Activated T-helper 17 cell treated with anti-CD3 and anti-CD28 coated beads, Interleukin-2, amount 50 U/mL, for 72 hours (primary cell): ENCODE data around the gene FOXK2. TPM values are rescaled to one million over a fixed set of nuclear protein-coding genes. Genes with fewer than 3 reads are reported as not detected.
"Not testable (repeated sequence)": the region's sequence is repeated elsewhere in the genome, so short reads cannot be mapped to it uniquely, and the experiment has no call there.

Experiments
- ATAC-seq: fragments of 150-1000 bp; cut with Tn5 transposase; replicated peaks from 2 replicates; pipeline ENCODE4 v1.10.0; 2021; ENCODE audit warnings: mild to moderate bottlenecking, moderate library complexity
- H3K27ac Mint-ChIP-seq: one replicate; pipeline ENCODE4 v1.8.0; 2022; ENCODE audit warnings: mixed read lengths
- H3K27me3 Mint-ChIP-seq: one replicate; pipeline ENCODE4 v1.8.0; 2022; ENCODE audit warnings: mixed read lengths
- H3K36me3 Mint-ChIP-seq: one replicate; pipeline ENCODE4 v1.8.0; 2022; ENCODE audit warnings: low read depth, mild to moderate bottlenecking, mixed read lengths
- H3K4me1 Mint-ChIP-seq: one replicate; pipeline ENCODE4 v1.8.0; 2022; ENCODE audit warnings: mixed read lengths
- H3K4me3 Mint-ChIP-seq: one replicate; pipeline ENCODE4 v1.8.0; 2022; ENCODE audit warnings: mild to moderate bottlenecking, mixed read lengths
- H3K9me3 Mint-ChIP-seq: one replicate; pipeline ENCODE4 v1.8.0; 2022; ENCODE audit warnings: mixed read lengths
- total RNA-seq, 2 donors: library from RNA; stranded (reverse); gene quantifications; one replicate each; pipeline ENCODE4 v1.2.3, GENCODE V29; 2022

Gene FOXK2
- total RNA-seq, 2 donors from 2014 or later: 38.2 to 59.4 TPM

DNA sequence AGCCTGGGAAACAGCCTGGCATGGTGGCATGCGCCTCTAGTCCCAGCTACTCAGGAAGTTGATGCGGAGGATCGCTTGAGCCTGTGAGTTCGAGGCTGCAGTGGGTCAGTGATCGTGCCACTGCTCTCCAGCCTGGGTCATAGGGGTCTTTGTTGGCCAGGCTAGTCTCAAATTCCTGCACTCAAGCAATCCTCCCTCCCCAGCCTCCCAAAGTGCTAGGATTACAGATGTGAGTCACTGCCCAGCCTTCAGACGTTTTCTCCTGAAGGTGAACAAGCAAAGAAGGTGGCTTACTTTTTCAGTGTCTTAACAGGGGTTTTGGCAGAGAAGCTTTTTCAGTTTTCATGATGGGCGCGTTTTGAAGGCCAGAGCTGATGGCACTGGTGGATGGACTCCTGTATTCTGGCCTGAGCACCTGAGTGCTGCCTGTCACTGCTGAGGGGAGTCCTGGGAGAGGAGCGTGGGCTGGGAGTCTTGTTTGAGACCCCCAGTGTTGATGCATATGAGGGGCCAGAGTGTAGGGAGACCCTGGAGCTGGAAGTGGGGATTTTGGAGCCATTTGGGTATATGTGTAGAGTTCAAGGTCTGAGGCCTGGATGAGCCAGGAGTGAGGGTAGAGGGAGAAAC is 41.4 kb downstream of the FOXK2 start:
- Mint-ChIP-seq H3K27ac (peak overlapping the region; percentile 82), H3K4me3 (no peak overlapping the region), H3K4me1 (peaks cover 7% of the 10 kb centered on the region), H3K9me3 (no peaks in the 10 kb centered on the region), H3K27me3 (no peaks in the 10 kb centered on the region), H3K36me3 (peaks cover 29% of the 10 kb centered on the region)
- ATAC-seq: no peak

DNA sequence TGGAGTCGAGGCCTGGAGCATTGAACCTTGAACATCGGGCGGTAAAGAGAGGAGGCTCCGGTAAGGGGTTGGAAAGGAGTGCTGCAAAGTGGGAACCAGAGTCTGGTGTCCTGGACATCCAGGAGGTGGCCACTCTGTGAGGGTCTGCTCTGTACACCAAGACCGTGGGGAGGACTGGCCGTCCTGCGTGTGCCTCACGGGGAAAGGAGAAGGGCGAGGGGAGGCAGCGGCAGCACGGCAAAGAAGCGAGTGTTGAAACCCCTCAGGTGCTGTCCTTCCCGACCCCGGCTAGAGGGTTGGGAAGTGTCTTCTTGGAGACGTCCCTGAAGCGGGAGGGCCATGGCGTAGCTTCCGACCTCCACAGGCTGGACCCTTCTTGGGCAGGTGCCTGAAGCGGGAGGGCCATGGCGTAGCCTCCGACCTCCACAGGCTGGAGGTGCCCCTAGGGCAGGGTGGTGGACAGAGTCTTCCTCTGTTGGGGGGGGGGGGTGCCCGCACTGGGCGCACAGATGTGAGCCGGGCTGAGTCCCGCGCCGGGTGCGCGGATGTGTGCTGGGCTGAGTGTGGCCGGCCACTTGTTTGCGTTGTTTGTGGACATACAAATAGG is 42.0 kb downstream of the FOXK2 start:
- ATAC-seq: no peak
- H3K4me1 Mint-ChIP-seq: peaks cover 7% of the 10 kb centered on the region
- H3K36me3 Mint-ChIP-seq: peaks cover 34% of the 10 kb centered on the region
- no peak overlapping the region for H3K4me3 Mint-ChIP-seq
- H3K9me3 Mint-ChIP-seq: no peaks in the 10 kb centered on the region
- peak overlapping the region; percentile 82 for H3K27ac Mint-ChIP-seq
- H3K27me3 Mint-ChIP-seq: no peaks in the 10 kb centered on the region

DNA sequence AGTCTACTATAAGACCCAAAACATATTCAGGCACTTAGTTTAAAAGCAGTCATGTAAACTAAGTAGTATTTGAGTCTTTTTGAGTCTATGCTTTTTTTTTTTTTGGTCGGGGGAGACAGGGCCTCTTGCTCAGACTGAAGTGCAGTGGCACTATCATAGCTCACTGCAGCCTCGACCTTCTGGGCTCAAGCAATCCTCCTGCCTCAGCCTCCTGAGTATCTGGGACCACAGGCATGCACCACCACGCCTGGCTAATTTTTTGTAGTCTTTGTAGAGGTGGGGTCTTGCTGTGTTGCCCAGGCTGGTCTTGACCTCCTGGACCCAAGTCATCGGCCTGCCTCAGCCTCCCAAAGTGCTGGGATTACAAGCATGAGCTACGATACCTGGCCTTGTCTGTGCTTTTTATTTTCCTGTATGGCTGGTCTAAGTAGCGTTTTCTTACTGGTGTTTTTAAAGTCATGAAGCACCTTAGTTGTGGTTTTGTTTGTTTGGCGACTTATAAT is 43.2 kb downstream of the FOXK2 start:
- H3K4me3 Mint-ChIP-seq, H3K4me1 Mint-ChIP-seq, ATAC-seq, H3K27ac Mint-ChIP-seq, H3K9me3 Mint-ChIP-seq, H3K27me3 Mint-ChIP-seq: not testable (repeated sequence)
- H3K36me3 Mint-ChIP-seq: peaks cover 47% of the 10 kb centered on the region

DNA sequence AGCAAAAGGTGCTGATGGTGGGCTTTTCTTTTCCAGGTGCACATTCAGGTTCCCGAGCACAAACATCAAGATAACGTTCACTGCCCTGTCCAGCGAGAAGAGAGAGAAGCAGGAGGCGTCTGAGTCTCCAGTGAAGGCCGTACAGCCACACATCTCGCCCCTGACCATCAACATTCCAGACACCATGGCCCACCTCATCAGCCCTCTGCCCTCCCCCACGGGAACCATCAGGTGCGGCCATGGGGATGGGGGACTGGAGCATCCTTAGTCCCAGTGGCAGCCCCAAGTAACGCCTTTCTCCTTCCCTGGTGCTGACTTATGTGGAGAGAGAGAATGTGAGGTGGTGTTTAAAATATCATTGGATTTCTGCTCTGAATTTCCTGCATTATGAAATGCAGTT is 43.8 kb downstream of the FOXK2 start:
- Mint-ChIP-seq H3K27ac (no peak overlapping the region), H3K27me3 (no peaks in the 10 kb centered on the region), H3K9me3 (no peaks in the 10 kb centered on the region), H3K36me3 (peaks cover 52% of the 10 kb centered on the region), H3K4me1 (peaks cover 7% of the 10 kb centered on the region), H3K4me3 (no peak overlapping the region)
- no peak for ATAC-seq

DNA sequence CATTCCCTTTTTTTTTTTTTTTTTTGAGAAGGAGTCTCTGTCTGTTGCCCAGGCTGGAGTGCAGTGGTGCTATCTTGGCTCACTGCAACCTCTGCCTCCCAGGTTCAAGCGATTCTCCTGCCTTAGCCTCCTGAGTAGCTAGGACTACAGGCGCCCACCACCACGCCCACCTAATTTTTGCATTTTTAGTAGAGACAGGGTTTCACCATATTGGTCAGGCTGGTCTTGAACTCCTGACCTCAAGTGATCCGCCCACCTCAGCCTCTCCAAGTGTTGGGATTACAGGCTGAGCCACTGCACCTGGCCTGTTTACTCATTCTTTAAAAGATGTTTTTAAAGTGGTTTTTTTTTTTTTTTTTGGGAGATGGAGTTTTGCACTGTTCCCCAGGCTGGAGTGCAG is 44.2 kb downstream of the FOXK2 start:
- peaks cover 56% of the 10 kb centered on the region for H3K36me3 Mint-ChIP-seq
- not testable (repeated sequence) for ATAC-seq, H3K4me1 Mint-ChIP-seq, H3K4me3 Mint-ChIP-seq, H3K27ac Mint-ChIP-seq, H3K27me3 Mint-ChIP-seq, H3K9me3 Mint-ChIP-seq

DNA sequence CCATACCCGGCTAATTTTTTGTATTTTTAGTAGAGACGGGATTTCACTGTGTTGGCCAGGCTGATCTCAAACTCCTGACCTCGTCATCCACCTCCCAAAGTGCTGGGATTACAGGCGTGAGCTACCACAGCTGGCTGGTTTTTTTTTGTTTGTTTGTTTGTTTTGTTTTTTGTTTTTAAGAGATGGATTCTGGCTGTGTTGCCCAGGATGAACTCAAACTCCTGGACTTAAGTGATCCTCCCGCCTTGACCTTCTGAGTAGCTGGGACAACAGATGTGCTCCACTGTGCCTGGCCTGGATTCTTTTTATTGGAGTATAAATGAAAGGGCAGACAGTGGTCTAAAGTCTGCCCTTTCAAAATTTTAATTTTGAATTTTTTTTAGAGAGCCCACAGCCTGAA is 44.7 kb downstream of the FOXK2 start:
- ATAC-seq: no peak
- Mint-ChIP-seq H3K4me1 (peaks cover 7% of the 10 kb centered on the region), H3K27me3 (no peaks in the 10 kb centered on the region), H3K9me3 (no peaks in the 10 kb centered on the region), H3K36me3 (peaks cover 61% of the 10 kb centered on the region), H3K4me3 (no peak overlapping the region), H3K27ac (no peak overlapping the region)

DNA sequence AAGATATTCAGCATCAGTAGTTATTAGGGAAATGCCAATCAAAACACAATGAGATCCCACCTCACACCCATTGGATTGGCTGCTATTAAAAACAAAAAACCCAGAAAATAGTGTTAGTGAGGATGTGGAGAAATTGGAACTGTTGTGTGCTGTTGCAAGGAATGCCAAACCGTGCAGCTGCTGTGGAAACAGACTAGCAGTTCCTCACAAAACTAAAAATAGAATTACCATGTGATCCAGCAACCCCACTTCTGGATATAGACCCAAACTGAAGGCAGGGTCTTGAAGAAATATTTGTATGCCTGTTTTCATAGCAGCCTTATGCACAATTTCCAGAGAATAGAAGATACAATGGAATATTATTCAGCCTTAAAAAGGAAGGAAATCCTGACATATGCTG is 46.0 kb downstream of the FOXK2 start:
- Mint-ChIP-seq H3K4me3 (no peak overlapping the region), H3K27me3 (no peaks in the 10 kb centered on the region), H3K27ac (no peak overlapping the region), H3K36me3 (peaks cover 70% of the 10 kb centered on the region), H3K4me1 (peaks cover 7% of the 10 kb centered on the region), H3K9me3 (no peaks in the 10 kb centered on the region)
- no peak for ATAC-seq

DNA sequence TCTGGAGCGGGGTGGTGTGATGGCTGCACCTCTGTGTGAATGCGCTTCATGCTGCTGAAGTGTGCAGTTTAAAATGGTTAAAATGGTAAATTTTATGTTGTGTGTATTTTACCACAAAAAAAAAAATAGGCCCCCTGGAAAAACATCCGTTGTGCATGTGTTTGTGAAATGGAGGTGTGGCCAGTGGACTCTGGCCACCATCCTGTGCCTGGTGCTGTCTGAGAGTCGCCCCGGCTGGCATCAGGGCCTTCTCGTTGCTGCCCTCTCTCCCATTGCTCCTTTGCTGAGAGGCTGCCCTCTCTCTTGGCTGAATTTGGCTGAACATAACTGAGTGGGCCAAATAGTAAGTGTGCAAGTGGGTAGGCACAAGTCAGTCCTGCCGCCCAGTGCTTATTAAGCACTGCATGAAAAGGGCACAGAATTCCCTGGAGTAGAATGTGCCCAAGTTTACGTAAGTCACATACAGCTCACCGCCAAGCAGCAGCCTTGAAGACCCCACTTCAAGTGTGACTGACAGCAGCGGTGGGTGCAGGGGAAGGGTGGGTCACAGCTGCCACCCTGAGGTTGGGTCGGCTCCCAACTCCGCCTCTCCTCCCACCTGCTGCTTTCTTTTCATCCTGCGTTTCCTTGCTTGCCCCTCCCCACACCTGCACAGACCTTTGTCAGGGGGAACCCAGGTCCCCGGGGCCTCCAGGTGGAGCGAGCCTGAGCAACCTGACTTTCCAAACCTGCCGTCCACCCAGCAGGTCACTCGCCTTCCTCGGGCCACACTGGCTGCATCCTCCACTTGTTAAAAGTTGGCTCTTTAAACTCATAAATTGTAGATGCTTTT is 46.8 kb downstream of the FOXK2 start:
- Mint-ChIP-seq H3K4me3 (no peak overlapping the region), H3K36me3 (peaks cover 78% of the 10 kb centered on the region), H3K4me1 (peaks cover 2% of the 10 kb centered on the region), H3K27ac (no peak overlapping the region), H3K27me3 (no peaks in the 10 kb centered on the region), H3K9me3 (no peaks in the 10 kb centered on the region)
- no peak for ATAC-seq

DNA sequence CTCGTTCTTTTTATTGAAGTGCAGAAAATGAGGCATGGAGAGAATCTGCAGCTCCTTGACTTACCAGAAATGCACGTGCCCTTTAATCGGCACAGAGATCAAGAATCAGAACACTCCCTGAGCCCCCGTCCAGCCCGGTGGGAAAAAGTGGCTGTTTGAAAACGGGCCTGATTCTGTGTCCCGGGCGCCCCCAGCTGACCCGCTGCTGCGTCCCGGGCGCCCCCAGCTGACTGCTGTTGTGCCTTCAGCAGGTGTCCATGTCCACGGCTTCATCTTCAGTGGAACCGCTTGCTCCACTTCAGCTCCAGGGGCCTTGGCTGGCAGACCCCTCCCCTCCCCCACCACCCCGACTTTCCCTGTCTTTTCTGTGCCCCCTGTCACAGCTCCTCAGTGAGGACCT is 47.8 kb downstream of the FOXK2 start:
- H3K4me3 Mint-ChIP-seq: no peak overlapping the region
- ATAC-seq: no peak
- no peak overlapping the region for H3K27ac Mint-ChIP-seq
- peaks cover 88% of the 10 kb centered on the region for H3K36me3 Mint-ChIP-seq
- H3K4me1 Mint-ChIP-seq: no peaks in the 10 kb centered on the region
- no peaks in the 10 kb centered on the region for H3K9me3 Mint-ChIP-seq
- H3K27me3 Mint-ChIP-seq: no peaks in the 10 kb centered on the region

DNA sequence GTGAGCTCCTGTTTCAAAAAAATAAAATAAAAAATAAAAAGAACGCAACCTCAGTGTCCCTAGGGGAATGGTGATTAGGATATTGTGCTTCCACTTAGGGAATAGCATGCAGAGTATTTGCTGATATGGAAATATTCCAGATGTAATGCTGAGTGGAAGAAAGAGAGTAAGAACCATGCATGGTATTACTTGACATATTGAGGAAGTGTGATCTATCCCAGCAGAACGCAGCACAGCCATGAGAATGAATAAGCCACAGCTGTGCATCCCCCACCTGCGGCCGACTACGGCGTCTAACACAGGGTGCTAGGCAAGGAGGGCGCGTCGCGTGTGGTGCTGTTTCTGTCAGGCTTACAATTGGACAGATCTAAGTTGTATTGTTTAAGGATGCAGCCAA is 49.5 kb downstream of the FOXK2 start:
- H3K9me3 Mint-ChIP-seq: no peaks in the 10 kb centered on the region
- H3K36me3 Mint-ChIP-seq: peaks cover 95% of the 10 kb centered on the region
- no peak overlapping the region for H3K27ac Mint-ChIP-seq
- H3K27me3 Mint-ChIP-seq: no peaks in the 10 kb centered on the region
- no peak for ATAC-seq
- H3K4me3 Mint-ChIP-seq: no peak overlapping the region
- no peaks in the 10 kb centered on the region for H3K4me1 Mint-ChIP-seq

DNA sequence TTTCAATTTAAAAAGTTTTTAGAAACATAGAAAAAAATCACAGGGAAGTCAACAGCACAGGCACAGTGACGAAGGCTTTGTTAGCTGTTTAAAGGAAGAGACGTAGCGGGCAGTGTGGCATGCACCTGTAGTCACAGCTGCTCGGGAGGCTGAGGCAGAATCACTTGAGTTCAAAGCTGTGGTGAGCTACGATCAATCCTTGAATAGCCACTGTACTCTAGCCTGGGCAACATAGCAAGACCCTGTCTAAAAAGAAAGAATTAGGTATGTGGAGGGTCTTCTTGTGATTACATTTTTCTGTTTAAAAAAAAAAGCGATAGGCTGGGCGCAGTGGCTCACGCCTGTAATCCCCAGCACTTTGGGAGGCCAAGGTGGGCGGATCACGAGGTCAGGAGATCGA is 50.1 kb downstream of the FOXK2 start:
- no peak for ATAC-seq
- Mint-ChIP-seq H3K36me3 (peaks cover 95% of the 10 kb centered on the region), H3K27ac (no peak overlapping the region), H3K4me1 (no peaks in the 10 kb centered on the region), H3K4me3 (no peak overlapping the region), H3K9me3 (no peaks in the 10 kb centered on the region), H3K27me3 (no peaks in the 10 kb centered on the region)

DNA sequence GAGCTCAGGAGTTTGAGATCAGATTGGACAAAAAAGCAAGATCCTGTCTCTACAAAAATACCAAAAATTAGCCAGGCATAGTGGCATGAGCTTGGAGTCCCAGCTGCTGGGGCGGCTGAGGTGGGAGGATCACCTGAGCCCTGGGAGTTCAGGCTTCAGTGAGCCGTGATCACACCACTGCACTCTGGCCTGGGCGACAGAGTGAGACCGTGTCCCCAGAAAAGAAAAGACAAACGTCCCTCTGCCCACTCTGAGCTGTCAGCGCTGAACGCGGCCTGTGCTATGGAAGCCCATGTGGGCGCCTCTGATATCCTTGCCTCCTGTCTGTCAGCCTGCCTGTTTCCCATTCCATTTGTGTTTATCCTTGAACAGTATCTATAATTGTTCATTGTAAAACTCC is 50.7 kb downstream of the FOXK2 start:
- H3K9me3 Mint-ChIP-seq: no peaks in the 10 kb centered on the region
- no peaks in the 10 kb centered on the region for H3K4me1 Mint-ChIP-seq
- no peak overlapping the region for H3K4me3 Mint-ChIP-seq
- no peaks in the 10 kb centered on the region for H3K27me3 Mint-ChIP-seq
- H3K27ac Mint-ChIP-seq: no peak overlapping the region
- no peak for ATAC-seq
- peaks cover 95% of the 10 kb centered on the region for H3K36me3 Mint-ChIP-seq

DNA sequence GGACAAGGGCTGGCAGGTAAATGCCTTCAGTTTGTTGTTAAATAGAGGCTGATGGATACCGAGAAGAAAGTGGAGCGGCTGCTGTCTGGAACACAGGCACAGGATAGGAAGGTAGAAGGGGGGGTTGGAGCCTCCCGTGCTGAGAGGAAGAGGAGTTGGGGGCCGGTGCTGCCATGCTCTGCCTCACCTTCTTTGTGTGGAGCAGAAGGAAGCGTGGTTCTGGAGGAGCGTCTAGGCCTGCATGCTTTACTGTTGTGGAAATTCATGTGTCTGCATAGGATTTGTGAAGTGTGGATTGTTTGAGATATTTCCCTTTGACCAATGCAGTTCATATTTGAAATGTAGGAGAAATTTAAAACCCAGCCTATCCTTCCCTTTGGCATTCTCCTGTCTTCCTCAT is 52.3 kb downstream of the FOXK2 start:
- H3K4me3 Mint-ChIP-seq: no peak overlapping the region
- peak overlapping the region; percentile 0 for H3K27ac Mint-ChIP-seq
- H3K4me1 Mint-ChIP-seq: no peaks in the 10 kb centered on the region
- ATAC-seq: no peak
- no peaks in the 10 kb centered on the region for H3K9me3 Mint-ChIP-seq
- no peaks in the 10 kb centered on the region for H3K27me3 Mint-ChIP-seq
- peaks cover 93% of the 10 kb centered on the region for H3K36me3 Mint-ChIP-seq

DNA sequence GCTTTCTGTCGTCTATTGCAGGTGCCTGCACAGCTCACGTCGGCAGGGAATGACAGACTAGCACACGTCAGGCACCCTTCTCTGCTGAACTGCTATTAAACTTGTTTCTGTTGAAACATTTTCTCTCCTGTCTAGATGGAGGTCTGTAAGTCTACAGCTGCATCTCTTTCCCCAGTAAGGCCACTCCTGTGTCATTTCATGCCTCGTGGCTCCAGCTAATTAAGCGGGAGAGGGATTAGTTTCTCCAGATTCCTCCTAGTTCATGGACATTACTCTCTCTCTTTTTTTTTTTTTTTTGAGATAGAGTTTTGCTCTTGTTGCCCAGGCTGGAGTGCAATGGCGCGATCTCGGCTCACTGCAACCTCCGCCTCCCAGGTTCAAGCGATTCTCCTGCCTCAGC is 54.5 kb downstream of the FOXK2 start:
- Mint-ChIP-seq H3K9me3 (no peaks in the 10 kb centered on the region), H3K27me3 (no peaks in the 10 kb centered on the region), H3K4me3 (no peak overlapping the region), H3K27ac (no peak overlapping the region), H3K4me1 (no peaks in the 10 kb centered on the region), H3K36me3 (peaks cover 89% of the 10 kb centered on the region)
- no peak for ATAC-seq
